Mucosa of rectum (tissue), 2 donors: ENCODE measurements around the gene PRDM9.

Source experiments
- H3K27ac ChIP-seq, 2 donors: one replicate each; pipeline ENCODE4 v1.7.0; 2013; ENCODE audit warnings: inconsistent platforms in 2 of 2, low read depth in 2 of 2, low read length in 2 of 2
- H3K27me3 ChIP-seq, 2 donors: one replicate each; pipeline ENCODE4 v1.7.0; 2013; ENCODE audit warnings: low read length in 2 of 2; ENCODE audit not compliant: control insufficient read depth in 2 of 2, insufficient read depth in 2 of 2
- H3K36me3 ChIP-seq, 2 donors: one replicate each; pipeline ENCODE4 v1.7.0; 2013; ENCODE audit warnings: low read length in 2 of 2; ENCODE audit not compliant: control insufficient read depth in 2 of 2, insufficient read depth in 2 of 2
- H3K4me1 ChIP-seq, 2 donors: one replicate each; pipeline ENCODE4 v1.7.0; 2013; ENCODE audit warnings: low read length in 2 of 2, mild to moderate bottlenecking in 1 of 2; ENCODE audit not compliant: control insufficient read depth in 2 of 2, insufficient read depth in 2 of 2
- H3K4me3 ChIP-seq, 2 donors: one replicate each; pipeline ENCODE4 v1.7.0; 2013; ENCODE audit warnings: low read length in 2 of 2
- H3K9ac ChIP-seq, 2 donors: one replicate each; pipeline ENCODE4 v1.7.0; 2013; ENCODE audit warnings: low read length in 2 of 2, low read depth in 1 of 2, mild to moderate bottlenecking in 1 of 2
- H3K9me3 ChIP-seq, 2 donors: one replicate each; pipeline ENCODE4 v1.7.0; 2013; ENCODE audit warnings: low read length in 2 of 2; ENCODE audit not compliant: control insufficient read depth in 2 of 2
- donor health status: healthy.
- donor health status: Normal muscosa, but diverticular disease.

The PRDM9 gene

DNA sequence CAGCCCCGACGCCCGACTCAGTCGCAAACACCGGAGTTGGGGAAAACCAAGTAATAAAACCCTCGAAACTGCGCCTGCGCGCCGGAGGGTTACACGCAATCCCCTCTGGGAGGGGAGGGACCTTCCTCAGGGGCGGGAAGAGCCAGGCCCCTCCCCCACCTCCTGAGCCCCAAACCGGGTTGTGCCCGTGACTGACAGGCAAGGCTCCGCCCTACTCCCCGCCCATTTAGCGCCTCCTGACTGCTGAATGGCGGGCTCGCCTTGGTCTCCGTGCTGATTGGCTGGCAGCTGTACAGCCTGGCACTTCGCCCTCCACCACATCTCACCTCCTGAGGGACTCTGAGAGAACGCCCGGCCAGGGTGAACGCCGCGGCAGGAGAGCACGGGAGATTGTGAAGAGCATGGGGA is at the start of gene PRDM9:
TSS of gene PRDM9 (plus strand) at position 332 of the 408 bp plus-strand sequence. CDS start 1,425 bp downstream, outside the sequence.
- no peak within 1 kb of the TSS for H3K4me3 ChIP-seq
- H3K9me3 ChIP-seq, result peaks cover 0 to 2% of the 10 kb centered on the region in 2 donors
- H3K9ac ChIP-seq, result no peak within 1 kb of the TSS
- H3K27me3 ChIP-seq, result no peaks in the 10 kb centered on the region
- H3K36me3 ChIP-seq, result no peaks in the 10 kb centered on the region
- H3K4me1 ChIP-seq, result no peaks in the 10 kb centered on the region
- H3K27ac ChIP-seq, result no peak within 1 kb of the TSS

DNA sequence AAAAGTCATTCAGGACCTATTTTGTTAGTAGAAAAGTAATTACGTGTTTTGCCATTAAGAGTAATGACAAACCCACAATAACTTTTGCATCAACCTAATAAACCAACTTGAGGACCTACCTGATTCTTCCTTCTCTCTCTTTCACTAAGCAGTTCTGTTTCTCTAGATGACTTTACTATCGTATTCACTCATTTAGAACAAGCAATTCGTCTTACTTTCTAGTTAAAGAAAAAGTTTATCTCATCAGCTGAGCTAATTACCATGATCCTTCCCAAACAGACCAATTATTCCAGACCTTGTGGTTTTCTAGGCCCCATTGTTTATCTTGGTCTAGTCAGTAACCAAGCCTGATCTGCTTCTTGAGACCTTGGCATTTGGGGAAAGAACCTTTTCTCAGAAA is 49.6 kb upstream of the PRDM9 start:
- no peaks in the 10 kb centered on the region for H3K36me3 ChIP-seq
- no peak overlapping the region for H3K4me3 ChIP-seq
- peaks cover 2 to 9% of the 10 kb centered on the region in 2 donors for H3K9me3 ChIP-seq
- no peak overlapping the region for H3K9ac ChIP-seq
- no peaks in the 10 kb centered on the region for H3K27me3 ChIP-seq
- H3K4me1 ChIP-seq, result no peaks in the 10 kb centered on the region
- no peak overlapping the region for H3K27ac ChIP-seq

DNA sequence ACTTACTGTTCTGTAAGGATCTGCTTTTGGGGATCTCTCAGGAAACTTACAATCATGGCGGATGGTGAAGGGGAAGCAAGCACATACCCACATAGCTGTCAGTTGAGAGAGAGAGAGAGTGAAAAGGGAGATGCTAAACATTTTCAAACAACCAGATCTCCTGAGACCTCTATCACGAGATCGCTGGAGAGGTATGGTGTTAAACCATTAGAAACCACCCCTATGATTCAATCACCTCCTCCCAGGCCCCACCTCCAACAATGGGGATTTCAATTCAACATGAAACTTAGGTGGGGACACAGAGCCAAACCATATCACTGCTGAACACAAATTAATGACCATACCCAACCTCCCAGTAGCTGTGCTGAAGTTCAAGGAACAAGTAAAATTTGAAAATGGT is 48.2 kb upstream of the PRDM9 start:
- H3K9ac ChIP-seq, result no peak overlapping the region
- H3K27ac ChIP-seq, result no peak overlapping the region
- H3K9me3 ChIP-seq, result peaks cover 2 to 10% of the 10 kb centered on the region in 2 donors
- H3K27me3 ChIP-seq, result no peaks in the 10 kb centered on the region
- no peaks in the 10 kb centered on the region for H3K4me1 ChIP-seq
- no peaks in the 10 kb centered on the region for H3K36me3 ChIP-seq
- H3K4me3 ChIP-seq, result no peak overlapping the region

DNA sequence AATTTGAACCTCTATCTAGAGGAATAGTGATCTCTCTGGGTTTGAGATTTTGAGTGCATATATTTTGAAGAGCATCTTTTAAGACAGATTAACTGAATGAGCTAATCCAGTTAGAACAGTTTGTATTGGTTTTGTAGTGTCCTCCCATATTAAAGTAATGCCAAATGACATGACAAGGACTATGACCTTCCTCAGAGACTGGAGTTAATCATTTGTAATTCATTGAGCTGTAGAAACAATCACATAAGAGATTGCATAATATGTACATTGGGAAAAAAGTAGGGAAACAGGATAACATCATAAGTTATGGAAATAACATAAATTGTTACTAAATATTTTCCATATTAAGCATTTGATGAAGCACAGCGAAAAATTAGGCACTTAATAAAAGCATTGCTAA is 45.8 kb upstream of the PRDM9 start:
- H3K9me3 ChIP-seq, result peaks cover 2 to 9% of the 10 kb centered on the region in 2 donors
- H3K27me3 ChIP-seq, result no peaks in the 10 kb centered on the region
- H3K4me1 ChIP-seq, result no peaks in the 10 kb centered on the region
- H3K4me3 ChIP-seq, result no peak overlapping the region
- no peaks in the 10 kb centered on the region for H3K36me3 ChIP-seq
- H3K27ac ChIP-seq, result no peak overlapping the region
- no peak overlapping the region for H3K9ac ChIP-seq

DNA sequence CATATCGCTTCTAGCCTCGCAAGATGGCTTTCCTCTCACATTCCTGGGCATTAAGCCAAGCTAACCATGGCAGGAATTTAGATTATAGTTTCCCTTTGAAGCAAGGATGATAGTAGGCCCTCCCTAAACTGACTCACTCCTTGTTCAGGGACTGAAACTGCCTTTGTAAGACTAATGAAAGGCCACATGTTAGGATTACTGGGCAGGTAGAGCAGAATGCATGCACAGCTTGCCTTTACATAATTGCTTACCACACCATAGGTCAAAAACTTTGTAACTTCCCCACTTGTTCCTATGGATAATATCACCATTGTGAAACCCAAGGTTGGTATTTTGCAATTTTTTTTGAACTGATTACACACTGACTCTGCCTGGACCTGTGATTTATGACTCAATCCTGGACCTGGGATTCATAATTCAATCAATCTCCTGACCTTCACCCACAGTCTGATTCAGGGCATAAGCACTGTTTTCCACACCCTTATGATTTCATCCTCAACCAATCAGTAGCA is 41.0 kb upstream of the PRDM9 start:
- no peaks in the 10 kb centered on the region for H3K27me3 ChIP-seq
- H3K4me3 ChIP-seq, result no peak overlapping the region
- no peak overlapping the region for H3K9ac ChIP-seq
- H3K4me1 ChIP-seq, result no peaks in the 10 kb centered on the region
- H3K9me3 ChIP-seq, result peaks cover 0 to 5% of the 10 kb centered on the region in 2 donors
- no peaks in the 10 kb centered on the region for H3K36me3 ChIP-seq
- no peak overlapping the region for H3K27ac ChIP-seq

DNA sequence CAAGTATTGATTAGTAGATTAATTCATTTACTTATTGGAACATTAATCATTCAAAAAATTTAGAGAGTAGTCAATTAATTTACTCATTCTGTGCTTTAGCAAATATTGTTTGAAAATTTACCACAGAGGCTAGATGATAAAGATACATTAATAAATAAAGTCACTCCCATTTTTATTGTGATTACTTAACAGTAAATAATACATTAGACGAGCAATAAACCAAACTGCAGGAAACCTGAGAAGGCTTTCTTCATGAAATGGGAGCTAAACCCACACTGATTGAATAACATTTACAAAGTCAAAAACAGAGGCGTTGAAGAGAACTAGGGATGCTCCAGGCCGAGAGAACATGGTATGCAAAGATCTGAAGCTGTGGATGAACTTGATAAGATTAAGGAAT is 38.8 kb upstream of the PRDM9 start:
- H3K27me3 ChIP-seq, result no peaks in the 10 kb centered on the region
- H3K9ac ChIP-seq, result no peak overlapping the region
- no peak overlapping the region for H3K4me3 ChIP-seq
- no peak overlapping the region for H3K27ac ChIP-seq
- H3K9me3 ChIP-seq, result peaks cover 0 to 2% of the 10 kb centered on the region in 2 donors
- H3K4me1 ChIP-seq, result no peaks in the 10 kb centered on the region
- H3K36me3 ChIP-seq, result no peaks in the 10 kb centered on the region

GRCh38 chr5:23473915-23474314 is 33.5 kb upstream of the PRDM9 start:
- Histone ChIP-seq H3K9me3 (no peaks in the 10 kb centered on the region), H3K4me1 (no peaks in the 10 kb centered on the region), H3K27ac (no peak overlapping the region), H3K9ac (no peak overlapping the region), H3K36me3 (no peaks in the 10 kb centered on the region), H3K4me3 (no peak overlapping the region), H3K27me3 (no peaks in the 10 kb centered on the region)

DNA sequence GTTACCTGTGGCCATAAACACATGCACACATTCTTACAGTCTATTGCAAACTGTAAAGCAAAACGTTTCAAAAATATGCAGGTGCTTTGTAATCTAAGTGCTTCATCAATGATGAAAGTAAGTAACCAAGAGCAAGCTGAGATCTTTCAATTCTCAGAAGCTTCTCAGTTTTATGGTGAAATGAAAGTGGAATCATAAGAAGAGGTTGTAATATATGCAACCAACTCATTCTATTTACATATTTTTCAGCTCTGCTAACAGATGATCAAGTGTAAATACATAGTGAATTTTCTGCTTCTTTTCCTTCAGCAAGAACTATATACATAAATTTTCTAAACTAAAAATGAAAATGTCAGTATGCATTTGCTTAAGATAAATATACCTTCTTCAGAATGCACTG is 33.1 kb upstream of the PRDM9 start:
- Histone ChIP-seq H3K9ac (no peak overlapping the region), H3K9me3 (no peaks in the 10 kb centered on the region), H3K36me3 (no peaks in the 10 kb centered on the region), H3K27ac (no peak overlapping the region), H3K27me3 (no peaks in the 10 kb centered on the region), H3K4me1 (no peaks in the 10 kb centered on the region), H3K4me3 (no peak overlapping the region)

- H3K9me3 ChIP-seq, result no peaks in the 10 kb centered on the region
- no peak overlapping the region for H3K9ac ChIP-seq
- H3K27ac ChIP-seq, result no peak overlapping the region
- no peak overlapping the region for H3K4me3 ChIP-seq
- H3K27me3 ChIP-seq, result no peaks in the 10 kb centered on the region
- H3K36me3 ChIP-seq, result no peaks in the 10 kb centered on the region
- no peaks in the 10 kb centered on the region for H3K4me1 ChIP-seq
These were observed 30.8 kb upstream of the PRDM9 start for GRCh38 chr5:23476580-23476979.

DNA sequence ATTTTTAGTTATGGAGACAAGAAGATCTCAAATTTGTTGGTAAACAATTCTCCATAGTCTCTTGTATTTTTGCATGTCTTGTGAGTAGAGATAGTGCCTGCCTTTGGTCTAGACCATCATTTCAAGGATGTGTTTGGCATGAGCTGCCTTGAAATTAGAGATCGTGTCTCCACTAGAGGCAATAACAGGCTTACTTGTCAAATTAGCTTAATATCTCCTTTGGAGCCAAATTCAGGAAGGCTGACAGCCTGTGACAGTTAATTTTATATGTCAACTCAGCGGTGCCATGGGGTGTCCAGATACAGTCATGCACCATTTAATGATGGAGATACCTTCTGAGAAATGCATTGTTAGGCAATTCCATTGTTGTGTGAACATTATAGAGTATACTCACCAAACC is 24.8 kb upstream of the PRDM9 start:
- Histone ChIP-seq H3K9ac (no peak overlapping the region), H3K27ac (no peak overlapping the region), H3K9me3 (no peaks in the 10 kb centered on the region), H3K27me3 (no peaks in the 10 kb centered on the region), H3K4me1 (no peaks in the 10 kb centered on the region), H3K36me3 (no peaks in the 10 kb centered on the region), H3K4me3 (no peak overlapping the region)

GRCh38 chr5:23483090-23483489 is 24.3 kb upstream of the PRDM9 start:
- H3K36me3 ChIP-seq, result no peaks in the 10 kb centered on the region
- H3K27me3 ChIP-seq, result no peaks in the 10 kb centered on the region
- H3K4me3 ChIP-seq, result no peak overlapping the region
- no peak overlapping the region for H3K27ac ChIP-seq
- H3K9ac ChIP-seq, result no peak overlapping the region
- H3K4me1 ChIP-seq, result no peaks in the 10 kb centered on the region
- H3K9me3 ChIP-seq, result no peaks in the 10 kb centered on the region
